ENCODE data around the gene ZCCHC7. TPM values are rescaled to one million over a fixed set of nuclear protein-coding genes. Genes with fewer than 3 reads are reported as not detected.

ZCCHC7 gene
- total and polyA plus RNA-seq, 2 experiments from 2014 or later: 15.3 to 19.4 TPM

- H2AFZ ChIP-seq: peak overlapping the region; percentile 20
- H3K27ac ChIP-seq: no peak overlapping the region
- H3K9ac ChIP-seq: no peak overlapping the region
- WGBS, 2 experiments (ENCODE audit: low coverage in 1 of 2, low lambda C conversion rate in 2 of 2, missing lambda C conversion rate in 2 of 2): 10 to 17% methylated on average over 2 of the region's 2 CpGs
- TF ChIP-seq EZH2 (IDR thresholded peaks at IDR 0.05; ENCODE audit: insufficient read depth, poor library complexity, severe bottlenecking) (no peak), EZH2phosphoT487 (IDR thresholded peaks at IDR 0.05; ENCODE audit: insufficient read depth, low read depth) (no peak)
- H3K9me2 ChIP-seq (ENCODE audit: insufficient read depth): no peaks in the 10 kb centered on the region
- in situ Hi-C loops (cut with MboI): no loop called here
- no peak overlapping the region for H3K4me2 ChIP-seq (ENCODE audit: unreplicated experiment)
- no peaks in the 10 kb centered on the region for H4K20me1 ChIP-seq (ENCODE audit: insufficient read depth)
- no peaks in the 10 kb centered on the region for H3K9me3 ChIP-seq (ENCODE audit: low read depth)
- no peak overlapping the region for H3K4me3 ChIP-seq
- H3K27me3 ChIP-seq (replicated peaks; ENCODE audit: insufficient read depth): no peaks in the 10 kb centered on the region
- DNase-seq: no peak
- peaks cover 7% of the 10 kb centered on the region; the same call in 1 of the 2 replicates for H3K4me1 ChIP-seq (ENCODE audit: insufficient read depth)
- H3K79me2 ChIP-seq (ENCODE audit: insufficient read depth): peaks cover 49% of the 10 kb centered on the region
- H3K36me3 ChIP-seq (ENCODE audit: low read depth): peaks cover 4% of the 10 kb centered on the region; the same call in 1 of the 2 replicates
- H3F3A ChIP-seq (ENCODE audit: insufficient read depth): no peaks in the 10 kb centered on the region
Measured at GRCh38 chr9:37146410-37146809, 26.0 kb downstream of the ZCCHC7 start.

GRCh38 chr9:37148181-37148580 is 27.8 kb downstream of the ZCCHC7 start:
- 97 to 98% methylated on average over 2 of the region's 2 CpGs for WGBS, 2 experiments (ENCODE audit: low coverage in 1 of 2, low lambda C conversion rate in 2 of 2, missing lambda C conversion rate in 2 of 2)
- in situ Hi-C loops (cut with MboI): no loop called here
- Histone ChIP-seq H3K79me2 (ENCODE audit: insufficient read depth) (peaks cover 31% of the 10 kb centered on the region), H2AFZ (no peak overlapping the region), H3K36me3 (ENCODE audit: low read depth) (peaks cover 4% of the 10 kb centered on the region; the same call in 1 of the 2 replicates), H3K27ac (no peak overlapping the region), H3K4me2 (ENCODE audit: unreplicated experiment) (no peak overlapping the region), H3K9me2 (ENCODE audit: insufficient read depth) (no peaks in the 10 kb centered on the region), H3K4me1 (ENCODE audit: insufficient read depth) (peaks cover 7% of the 10 kb centered on the region; the same call in 1 of the 2 replicates), H3F3A (ENCODE audit: insufficient read depth) (no peaks in the 10 kb centered on the region), H3K27me3 (replicated peaks; ENCODE audit: insufficient read depth) (no peaks in the 10 kb centered on the region), H3K9me3 (ENCODE audit: low read depth) (no peaks in the 10 kb centered on the region), H3K9ac (no peak overlapping the region), H4K20me1 (ENCODE audit: insufficient read depth) (no peaks in the 10 kb centered on the region), H3K4me3 (no peak overlapping the region)
- TF ChIP-seq EZH2 (IDR thresholded peaks at IDR 0.05; ENCODE audit: insufficient read depth, poor library complexity, severe bottlenecking): no peak
- no peak for TF ChIP-seq EZH2phosphoT487 (IDR thresholded peaks at IDR 0.05; ENCODE audit: insufficient read depth, low read depth)
- no peak for DNase-seq

- H2AFZ ChIP-seq: no peak overlapping the region
- peaks cover 30% of the 10 kb centered on the region for H3K79me2 ChIP-seq (ENCODE audit: insufficient read depth)
- 78 to 83% methylated on average over 4 of the region's 4 CpGs for WGBS, 2 experiments (ENCODE audit: low coverage in 1 of 2, low lambda C conversion rate in 2 of 2, missing lambda C conversion rate in 2 of 2)
- no peak for TF ChIP-seq EZH2 (IDR thresholded peaks at IDR 0.05; ENCODE audit: insufficient read depth, poor library complexity, severe bottlenecking)
- TF ChIP-seq EZH2phosphoT487 (IDR thresholded peaks at IDR 0.05; ENCODE audit: insufficient read depth, low read depth): no peak
- no peaks in the 10 kb centered on the region for H3F3A ChIP-seq (ENCODE audit: insufficient read depth)
- DNase-seq: no peak
- no peak overlapping the region for H3K4me3 ChIP-seq
- no peaks in the 10 kb centered on the region for H3K9me3 ChIP-seq (ENCODE audit: low read depth)
- H3K9me2 ChIP-seq (ENCODE audit: insufficient read depth): no peaks in the 10 kb centered on the region
- in situ Hi-C loops (cut with MboI): no loop called here
- H3K27me3 ChIP-seq (replicated peaks; ENCODE audit: insufficient read depth): no peaks in the 10 kb centered on the region
- H4K20me1 ChIP-seq (ENCODE audit: insufficient read depth): no peaks in the 10 kb centered on the region
- H3K4me2 ChIP-seq (ENCODE audit: unreplicated experiment): no peak overlapping the region
- H3K27ac ChIP-seq: no peak overlapping the region
- peaks cover 1% of the 10 kb centered on the region; the same call in 1 of the 2 replicates for H3K4me1 ChIP-seq (ENCODE audit: insufficient read depth)
- no peak overlapping the region for H3K9ac ChIP-seq
- peaks cover 4% of the 10 kb centered on the region for H3K36me3 ChIP-seq (ENCODE audit: low read depth)
Measured at GRCh38 chr9:37149666-37150308, 29.4 kb downstream of the ZCCHC7 start.

GRCh38 chr9:37150415-37150814 is 30.0 kb downstream of the ZCCHC7 start:
- in situ Hi-C loops (cut with MboI): no loop called here
- Histone ChIP-seq H3K9me3 (ENCODE audit: low read depth) (no peaks in the 10 kb centered on the region), H2AFZ (no peak overlapping the region), H3K4me2 (ENCODE audit: unreplicated experiment) (no peak overlapping the region), H3K27me3 (replicated peaks; ENCODE audit: insufficient read depth) (no peaks in the 10 kb centered on the region), H3K4me1 (ENCODE audit: insufficient read depth) (no peaks in the 10 kb centered on the region), H3K4me3 (no peak overlapping the region), H3F3A (ENCODE audit: insufficient read depth) (no peaks in the 10 kb centered on the region), H4K20me1 (ENCODE audit: insufficient read depth) (no peaks in the 10 kb centered on the region), H3K9me2 (ENCODE audit: insufficient read depth) (no peaks in the 10 kb centered on the region), H3K27ac (no peak overlapping the region), H3K9ac (no peak overlapping the region), H3K36me3 (ENCODE audit: low read depth) (peaks cover 4% of the 10 kb centered on the region), H3K79me2 (ENCODE audit: insufficient read depth) (peaks cover 23% of the 10 kb centered on the region)
- TF ChIP-seq EZH2phosphoT487 (IDR thresholded peaks at IDR 0.05; ENCODE audit: insufficient read depth, low read depth): no peak
- no peak for TF ChIP-seq EZH2 (IDR thresholded peaks at IDR 0.05; ENCODE audit: insufficient read depth, poor library complexity, severe bottlenecking)
- DNase-seq: no peak

Measured in GM23248 (cell line).